ENCODE results near the gene C2CD4B. TPM values are rescaled to one million over a fixed set of nuclear protein-coding genes. Genes with fewer than 3 reads are reported as not detected.
A peak's percentile ranks its signal among the peaks of the same experiment; 100 is the strongest.

C2CD4B gene
- total RNA-seq, 1 donor from 2014 or later, result 20.2 TPM

DNA sequence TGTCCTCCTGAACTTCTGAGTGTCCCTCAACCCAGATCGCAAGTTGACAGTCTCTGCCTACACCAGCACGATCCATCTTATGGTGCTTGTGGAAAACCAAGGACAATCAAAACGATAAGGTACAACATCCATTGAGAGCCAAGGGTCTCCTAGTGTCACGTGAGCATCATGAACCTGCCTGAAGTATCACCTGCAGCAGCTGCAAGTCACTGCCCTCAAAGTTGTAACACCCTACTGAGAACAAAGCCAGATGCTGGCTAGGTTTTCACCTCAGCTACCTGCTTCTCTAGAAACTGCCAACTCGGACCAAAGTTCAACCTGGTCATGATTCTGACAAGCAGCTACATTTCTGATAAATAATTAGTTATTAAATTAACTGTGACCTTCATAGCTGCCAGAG lies 17.5 kb downstream of the C2CD4B start:
- DNase-seq, result no peak

DNA sequence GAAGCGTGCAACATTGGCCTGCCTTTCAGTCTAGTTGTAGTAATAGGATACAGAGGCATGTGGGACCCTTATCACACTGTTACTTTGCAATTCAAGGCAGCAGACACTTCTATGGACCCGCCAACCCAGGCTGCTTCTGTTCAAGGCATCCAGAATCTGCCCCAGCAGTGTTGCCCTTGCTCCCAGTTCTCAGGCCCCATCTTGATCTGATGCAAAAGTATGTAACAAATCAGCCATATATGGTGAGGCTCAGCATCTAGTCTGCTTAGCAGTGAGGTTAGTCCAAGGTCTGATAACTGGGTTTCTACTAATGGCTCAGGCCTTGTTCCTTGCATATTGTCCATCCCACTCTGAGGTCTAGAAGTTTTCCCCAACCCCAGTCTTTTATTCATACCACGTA lies 17.9 kb downstream of the C2CD4B start:
- no peak for DNase-seq

DNA sequence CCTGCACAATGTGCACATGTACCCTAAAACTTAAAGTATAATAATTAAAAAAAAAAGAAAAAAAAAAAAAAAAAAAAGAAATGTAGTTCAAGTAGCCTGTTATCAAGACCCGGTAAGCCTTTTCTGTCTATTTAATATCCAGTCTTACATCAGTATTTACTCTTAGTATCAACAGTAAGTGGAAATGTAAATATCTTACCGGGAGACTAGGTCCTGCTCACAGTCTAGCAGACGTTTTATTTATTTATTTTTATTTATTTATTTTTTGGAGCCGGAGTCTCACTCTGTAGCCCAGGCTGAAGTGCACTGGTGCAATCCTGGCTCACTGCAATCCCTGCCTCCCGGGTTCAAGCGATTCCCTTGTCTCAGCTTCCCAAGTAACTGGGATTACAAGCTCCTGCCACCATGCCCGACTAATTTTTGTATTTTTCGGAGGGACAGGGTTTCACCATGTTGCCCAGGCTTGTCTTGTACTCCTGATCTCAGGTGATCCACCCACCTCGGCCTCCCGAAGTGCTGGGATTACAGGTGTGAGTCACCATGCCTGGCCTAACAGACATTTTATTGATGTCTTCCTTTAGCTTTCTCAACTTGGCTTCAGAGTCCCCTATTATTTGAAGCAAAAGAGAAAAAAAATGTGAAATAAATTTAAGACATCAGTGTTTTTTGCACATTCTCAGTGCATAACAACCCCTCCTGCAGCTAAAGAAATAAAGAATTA lies 19.9 kb downstream of the C2CD4B start:
- DNase-seq, result no peak

DNA sequence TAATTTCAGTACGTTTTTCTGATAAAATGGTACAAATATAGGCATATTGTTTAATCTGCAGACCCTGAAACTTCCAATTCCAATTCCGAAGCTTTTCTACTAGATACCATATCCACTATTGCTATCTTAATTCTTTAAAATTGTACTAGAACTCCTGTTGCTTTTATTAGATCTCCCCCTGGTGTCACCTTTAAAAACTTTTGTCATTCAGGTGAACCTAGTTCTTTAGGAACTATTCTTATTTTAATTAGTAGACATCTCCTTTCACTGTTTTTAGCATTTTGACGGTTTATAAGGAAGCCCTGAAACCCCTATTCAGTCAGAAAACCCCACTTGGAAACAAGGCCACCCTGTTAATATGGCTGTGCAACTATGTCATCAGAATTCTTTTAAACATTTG lies 22.3 kb downstream of the C2CD4B start:
- no peak for DNase-seq

DNA sequence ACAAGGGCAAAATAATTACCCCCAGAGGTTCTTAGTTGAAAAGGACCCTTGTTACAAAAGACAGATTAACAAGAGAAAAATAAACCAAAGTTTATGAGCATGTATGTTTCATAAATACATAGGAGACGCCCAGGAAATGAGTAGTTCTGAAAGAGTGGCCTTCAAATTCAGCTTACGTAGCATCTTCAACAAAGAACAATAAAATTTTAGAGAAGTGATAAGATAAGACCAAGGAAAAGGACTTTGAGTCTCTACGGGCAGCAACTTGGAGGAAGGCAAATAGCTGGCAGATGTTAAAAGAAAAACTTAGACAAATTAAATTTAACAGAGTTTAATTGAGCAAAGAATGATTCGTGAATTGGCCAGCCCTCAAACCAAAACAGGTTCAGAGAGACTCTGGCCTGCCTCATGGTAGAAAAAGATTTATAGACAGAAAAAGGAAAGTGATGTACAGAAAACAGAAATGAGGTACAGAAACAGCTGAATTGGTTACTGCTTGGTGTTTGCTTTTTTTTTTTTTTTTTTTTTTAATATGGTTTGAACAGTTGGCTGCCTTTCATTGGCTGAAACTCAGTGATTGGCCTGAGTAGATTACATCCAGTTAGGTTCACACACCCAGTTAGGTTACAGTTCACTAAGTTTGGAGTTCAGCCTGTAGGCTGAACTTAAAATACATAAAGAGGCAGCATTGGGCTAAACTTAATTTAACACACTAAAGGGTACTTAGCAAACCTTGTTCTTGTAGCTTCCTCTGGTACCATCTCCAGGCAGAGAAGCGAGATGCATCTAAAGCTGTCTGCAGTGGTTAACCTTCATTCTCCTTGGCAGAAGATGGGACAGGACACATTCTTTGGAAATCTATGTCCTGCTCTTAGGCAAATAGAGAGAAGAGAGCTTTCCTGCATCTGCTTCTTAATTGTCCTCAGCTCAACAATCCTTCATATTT lies 23.2 kb downstream of the C2CD4B start:
- no peak for DNase-seq

DNA sequence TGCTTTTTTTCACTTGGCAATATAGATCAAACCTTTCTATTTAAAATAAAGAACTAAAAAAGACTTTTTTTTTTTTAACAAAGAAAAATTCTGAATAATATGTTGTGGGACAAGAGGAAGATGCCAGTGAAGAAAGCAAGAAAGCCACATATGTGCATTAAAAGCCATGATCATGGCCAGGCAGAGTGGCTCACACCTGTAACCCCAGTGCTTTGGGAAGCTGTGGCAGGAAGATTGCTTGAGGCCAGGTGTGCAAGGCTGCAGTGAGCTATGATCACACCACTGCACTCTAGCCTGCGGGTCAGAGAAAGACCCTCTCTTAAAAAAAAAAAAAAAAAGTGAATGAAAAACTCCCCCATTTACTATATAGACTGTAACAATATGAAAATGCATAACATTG lies 23.9 kb downstream of the C2CD4B start:
- DNase-seq, result no peak

DNA sequence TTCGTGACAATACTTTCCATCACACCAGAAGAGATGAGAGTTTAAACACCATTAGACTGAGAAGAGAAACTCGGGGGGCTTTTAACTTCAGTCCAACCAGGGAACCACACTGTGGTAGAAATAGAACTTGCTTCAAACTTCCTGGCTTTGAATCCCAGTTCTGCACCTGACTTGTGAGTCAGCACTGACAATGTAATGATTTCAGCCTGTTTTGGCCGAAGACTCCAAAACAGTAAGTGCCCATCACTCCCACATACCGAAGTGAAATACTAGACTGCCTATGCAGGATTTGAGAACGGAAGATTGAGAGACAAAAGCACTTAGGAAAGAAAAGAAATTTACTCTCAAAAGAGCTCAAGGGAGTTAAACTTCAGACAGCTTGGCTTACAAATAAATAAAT lies 27.0 kb downstream of the C2CD4B start:
- peak; percentile 24 for DNase-seq

DNA sequence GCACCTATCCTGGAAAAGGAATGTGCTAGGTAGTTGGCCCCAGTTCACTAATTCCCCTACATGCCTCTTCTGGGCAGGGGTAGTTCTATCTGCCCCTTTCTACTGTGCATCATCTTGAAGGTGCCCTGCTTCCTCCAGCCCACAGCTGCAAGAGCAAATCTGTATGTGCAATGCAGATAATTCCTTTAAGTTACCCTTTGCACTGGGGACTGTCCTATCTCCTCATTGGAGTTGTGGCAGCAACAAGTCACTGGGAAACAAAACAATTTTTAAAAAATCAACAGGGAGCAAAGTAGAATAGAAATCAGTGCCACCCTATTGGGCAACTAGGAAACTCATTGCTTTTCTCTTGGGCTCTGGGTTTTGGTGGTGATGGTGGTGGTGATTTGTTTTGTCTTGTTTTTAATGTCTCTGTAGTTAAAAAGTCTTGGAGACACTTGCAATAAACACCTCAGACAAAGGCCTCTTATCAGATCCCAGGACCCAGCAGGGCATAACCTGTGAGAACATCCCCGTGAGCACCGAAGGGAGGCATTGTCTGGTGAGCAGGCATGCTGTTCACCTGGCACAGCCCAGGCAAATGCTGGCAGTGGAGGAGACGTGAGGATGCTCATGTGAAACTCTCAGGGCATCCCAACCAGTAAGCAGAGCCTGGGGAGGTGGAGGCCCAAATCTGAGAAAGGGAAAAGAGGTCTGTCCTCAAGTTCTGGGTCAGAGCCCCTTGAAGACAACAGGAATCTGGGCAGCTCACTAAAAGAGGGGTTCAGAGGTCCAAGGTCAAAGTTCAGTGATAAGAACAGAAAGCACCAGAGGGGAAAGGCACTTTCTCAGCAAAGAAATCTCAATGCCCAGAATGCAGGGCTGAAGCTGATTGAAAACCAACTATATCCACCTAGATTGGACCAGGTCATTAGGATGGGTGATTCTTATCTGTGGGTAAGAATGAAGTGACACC lies 27.9 kb downstream of the C2CD4B start:
- no peak for DNase-seq

DNA sequence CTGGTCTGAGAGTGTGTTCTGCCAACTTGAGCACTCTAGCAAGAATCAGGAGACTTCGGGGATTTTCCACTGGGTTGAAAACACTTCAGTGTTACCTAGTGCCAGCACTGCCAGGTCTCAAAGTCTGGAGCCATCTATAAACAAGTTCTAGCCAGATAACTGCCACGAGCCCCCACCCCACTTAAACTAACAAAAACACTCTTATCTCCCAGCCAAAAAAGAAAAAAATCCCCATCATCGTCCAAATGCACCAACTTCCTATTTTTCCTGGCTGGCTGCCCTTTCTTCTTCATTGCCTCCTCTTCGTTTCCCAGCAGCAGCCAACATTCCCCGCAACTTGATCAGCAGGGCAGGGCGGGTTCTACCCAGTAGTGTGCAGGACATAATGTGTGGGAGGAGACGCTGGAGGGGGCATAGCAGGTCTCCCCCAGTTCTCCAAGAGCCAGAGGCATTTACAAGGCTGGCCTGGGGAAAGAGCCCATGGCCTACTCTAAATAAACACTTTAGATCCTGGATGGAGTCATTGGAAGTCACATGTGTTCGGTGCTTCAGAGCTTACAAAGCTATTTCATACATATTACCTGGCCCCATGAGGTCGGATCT lies 29.5 kb downstream of the C2CD4B start:
- DNase-seq, result no peak

DNA sequence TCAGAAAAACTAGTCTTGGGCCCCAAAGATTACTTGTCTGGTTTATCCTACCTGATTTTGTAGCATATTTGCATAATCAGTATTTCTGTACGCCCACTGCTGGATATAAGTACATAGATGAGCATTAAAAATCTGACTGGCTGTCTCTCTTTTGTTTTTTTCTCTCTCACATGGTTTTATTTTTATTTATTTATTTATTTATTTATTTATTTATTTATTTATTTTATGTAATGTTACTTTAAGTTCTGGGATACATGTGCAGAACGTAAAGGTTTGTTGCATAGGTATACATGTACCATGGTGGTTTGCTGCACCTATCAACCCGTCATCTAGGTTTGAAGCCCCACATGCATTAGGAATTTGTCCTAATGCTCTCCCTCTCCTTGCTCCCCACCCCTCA lies 31.9 kb downstream of the C2CD4B start:
- no peak for DNase-seq

DNA sequence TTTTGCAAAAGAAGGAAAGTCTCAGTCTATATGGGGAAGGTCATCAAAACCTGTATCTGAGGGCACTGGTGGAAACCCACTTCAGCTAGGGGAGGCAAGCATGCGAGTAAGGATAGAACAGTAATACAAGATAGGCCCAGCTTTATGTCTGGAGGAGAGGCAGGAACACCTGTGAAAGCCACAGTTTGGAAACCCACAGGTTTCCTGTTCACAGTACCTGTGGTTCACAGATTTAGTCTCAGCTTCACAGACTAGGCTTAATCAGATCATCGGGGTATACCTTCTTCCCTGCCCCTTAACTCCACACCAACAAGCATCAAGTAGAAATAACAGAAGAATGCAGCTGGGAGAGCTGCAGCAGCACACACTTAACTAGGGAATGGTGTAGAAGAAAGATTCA lies 36.2 kb downstream of the C2CD4B start:
- no peak for DNase-seq

DNA sequence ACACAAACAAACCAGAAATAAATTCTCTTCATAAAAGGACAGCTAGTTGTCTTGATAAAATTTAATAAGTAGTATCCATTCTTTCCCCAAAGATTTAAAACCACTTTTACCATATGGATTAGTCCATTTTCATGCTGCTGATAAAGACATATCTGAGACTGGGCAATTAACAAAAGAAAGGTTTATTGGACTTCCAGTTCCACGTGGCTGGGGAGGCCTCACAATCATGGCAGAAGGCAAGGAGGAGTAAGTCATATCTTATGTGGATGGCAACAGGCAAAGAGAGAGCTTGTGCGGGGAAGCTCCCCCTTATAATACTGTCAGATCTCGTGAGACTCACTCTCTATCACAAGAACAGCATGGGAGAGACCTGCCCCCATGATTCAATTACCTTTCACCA lies 38.7 kb downstream of the C2CD4B start:
- no peak for DNase-seq

DNA sequence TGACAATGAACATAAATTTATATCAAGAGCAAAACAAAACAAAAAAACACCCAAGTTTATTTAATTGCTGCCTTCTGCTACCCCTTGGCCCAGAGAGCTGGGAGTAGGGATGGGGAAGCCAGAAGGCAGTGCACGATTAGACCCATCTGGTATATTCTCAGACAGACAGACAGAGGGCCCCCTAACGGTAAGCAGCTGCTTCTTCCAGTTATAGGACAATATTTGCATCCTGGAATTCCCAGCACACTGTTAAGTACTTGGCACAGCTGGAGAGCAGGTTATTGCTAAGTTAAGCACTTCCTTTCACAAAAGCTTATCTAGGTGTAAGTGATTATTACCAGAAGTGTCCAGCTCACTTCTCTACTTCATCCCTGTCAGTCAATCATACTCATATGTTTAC lies 39.3 kb downstream of the C2CD4B start:
- peak; percentile 38 for DNase-seq

DNA sequence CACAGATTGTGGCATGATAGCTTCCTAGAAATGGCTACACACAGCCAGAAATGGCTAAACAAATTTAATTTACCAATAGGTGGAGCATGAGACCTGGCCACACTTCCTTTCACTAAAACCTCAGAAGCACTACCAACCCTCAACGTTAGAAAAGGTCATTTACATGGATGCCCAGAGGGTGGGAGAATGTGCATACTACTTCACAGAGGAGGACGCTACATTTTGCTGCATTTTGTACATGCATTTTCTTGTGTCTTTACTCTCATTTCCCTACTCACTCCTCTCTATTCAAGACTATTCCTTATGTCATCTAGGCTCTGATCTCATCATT lies 40.1 kb downstream of the C2CD4B start:
- no peak for DNase-seq

DNA sequence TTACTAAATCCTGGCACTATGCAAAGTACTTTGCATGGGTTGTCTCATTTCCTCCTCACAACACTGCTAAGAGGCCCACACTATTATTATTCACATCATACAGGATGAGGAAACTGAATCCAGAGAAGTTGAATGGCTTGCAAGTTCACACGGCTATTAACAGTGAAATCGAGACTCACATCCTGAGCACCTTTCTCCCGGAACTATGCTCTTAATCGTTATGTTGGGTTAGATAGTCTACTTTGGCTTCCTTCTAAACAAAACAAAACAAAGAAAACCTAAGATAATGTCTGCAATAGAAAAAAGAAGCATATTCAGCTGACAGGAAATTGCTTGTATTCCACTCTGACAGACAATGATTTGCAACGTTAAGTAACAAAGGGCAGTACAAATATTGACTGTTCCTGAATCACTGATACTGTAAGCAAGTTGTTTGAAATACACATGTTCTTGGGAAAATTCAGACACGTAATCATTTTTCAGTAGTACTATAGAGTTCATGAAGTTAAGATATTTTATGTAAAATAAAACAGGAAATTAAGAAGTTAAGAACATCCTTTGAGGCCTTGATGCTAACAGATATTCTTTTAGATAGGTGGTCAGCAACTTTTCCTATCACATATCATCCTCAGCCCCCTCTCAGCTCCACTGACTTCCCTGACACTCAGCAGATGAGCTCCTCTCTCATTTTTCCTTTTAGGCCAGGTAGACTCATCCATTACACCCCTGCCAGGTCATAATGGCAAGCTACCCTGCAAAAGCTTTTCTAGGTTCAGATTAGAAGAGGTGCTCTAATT lies 40.7 kb downstream of the C2CD4B start:
- DNase-seq, result no peak

DNA sequence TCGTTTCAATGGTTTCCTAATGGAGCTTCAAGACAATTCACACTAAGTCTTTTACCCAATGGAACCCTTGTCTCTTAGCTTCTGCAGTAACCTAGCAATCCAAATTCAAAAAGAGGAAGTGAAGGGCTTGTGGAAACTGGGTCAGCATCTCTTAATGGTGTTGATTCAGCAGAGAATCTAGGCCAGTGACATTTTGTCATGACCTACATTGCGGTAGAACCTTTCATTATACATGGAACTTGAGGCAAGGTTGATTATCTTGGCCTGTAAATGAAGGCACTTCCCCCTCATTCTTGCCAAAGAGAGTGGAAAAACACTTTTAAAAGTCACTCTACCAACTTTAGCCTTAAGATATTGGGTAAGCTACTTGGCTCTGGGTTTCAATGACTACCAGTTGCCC lies 42.8 kb downstream of the C2CD4B start:
- DNase-seq, result no peak

DNA sequence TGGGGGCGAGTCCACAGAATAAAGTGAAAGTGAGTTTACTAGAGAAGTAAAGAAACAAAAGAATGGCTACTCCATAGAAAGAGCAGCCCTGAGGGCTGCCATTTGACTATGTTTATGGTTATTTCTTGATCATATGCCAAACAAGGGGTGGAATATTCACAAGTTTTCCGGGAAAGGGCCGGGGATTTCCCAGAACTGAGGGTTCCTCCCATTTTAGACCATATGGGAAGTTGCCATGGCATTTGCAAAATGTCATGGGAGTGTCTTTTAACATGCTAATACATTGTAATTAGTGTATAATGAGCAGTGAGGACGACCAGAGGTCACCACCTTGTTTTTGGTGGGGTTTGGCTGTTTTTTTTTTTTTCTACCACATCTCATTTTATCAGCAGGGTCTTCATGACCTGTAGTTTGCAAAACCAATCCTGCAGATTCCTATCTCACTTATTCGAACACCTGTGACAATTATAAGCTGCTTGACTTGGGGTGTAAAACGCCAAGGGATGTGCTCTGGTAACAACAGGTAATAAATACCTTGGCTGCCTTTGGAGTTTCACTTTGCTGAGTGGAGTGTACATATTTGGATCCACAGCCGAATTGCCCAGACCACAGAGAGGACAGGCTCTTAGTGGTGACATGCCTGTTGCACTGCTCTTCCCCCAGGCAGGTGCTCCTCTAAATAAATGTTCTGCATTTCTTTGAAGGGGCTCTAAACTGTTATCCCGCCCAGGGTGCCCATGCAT lies 43.6 kb downstream of the C2CD4B start:
- no peak for DNase-seq

DNA sequence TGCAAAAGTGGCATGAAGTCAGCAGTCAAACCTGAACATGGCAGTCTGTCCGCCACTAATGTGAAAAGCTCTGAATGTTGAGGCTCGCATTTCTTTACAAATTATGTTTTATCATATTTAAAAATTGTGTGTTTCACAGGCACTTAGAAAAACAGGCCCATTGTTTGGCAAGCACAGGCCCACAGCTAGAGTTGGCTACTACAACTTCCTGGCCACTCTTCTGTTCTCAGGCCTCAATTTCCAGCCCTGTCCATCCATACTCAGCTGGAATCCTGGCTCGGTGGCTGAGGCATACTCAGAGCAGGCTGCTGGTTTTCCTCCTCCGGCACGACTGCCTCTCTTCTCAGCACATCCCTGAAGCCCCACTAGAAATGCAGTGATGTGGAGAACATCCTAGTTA lies 44.3 kb downstream of the C2CD4B start:
- no peak for DNase-seq

DNA sequence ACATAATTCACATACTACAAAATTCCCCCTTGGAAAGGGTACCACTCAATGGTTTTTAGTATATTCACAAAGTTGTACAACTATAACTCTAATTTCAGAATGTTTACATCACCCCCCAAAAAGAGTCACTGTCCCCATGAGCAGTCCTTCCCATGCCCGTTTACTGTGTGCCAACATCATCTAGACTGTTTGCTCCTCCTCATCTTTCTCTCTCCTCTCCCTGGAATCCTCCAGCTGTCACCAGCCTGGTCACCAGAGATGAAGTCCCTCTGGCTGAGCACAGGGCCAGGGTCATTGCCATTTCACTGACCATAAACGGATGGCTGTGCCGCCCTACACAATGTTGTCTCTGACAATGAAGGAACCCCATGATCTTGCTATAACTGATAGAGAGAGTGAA lies 45.2 kb downstream of the C2CD4B start:
- no peak for DNase-seq

DNA sequence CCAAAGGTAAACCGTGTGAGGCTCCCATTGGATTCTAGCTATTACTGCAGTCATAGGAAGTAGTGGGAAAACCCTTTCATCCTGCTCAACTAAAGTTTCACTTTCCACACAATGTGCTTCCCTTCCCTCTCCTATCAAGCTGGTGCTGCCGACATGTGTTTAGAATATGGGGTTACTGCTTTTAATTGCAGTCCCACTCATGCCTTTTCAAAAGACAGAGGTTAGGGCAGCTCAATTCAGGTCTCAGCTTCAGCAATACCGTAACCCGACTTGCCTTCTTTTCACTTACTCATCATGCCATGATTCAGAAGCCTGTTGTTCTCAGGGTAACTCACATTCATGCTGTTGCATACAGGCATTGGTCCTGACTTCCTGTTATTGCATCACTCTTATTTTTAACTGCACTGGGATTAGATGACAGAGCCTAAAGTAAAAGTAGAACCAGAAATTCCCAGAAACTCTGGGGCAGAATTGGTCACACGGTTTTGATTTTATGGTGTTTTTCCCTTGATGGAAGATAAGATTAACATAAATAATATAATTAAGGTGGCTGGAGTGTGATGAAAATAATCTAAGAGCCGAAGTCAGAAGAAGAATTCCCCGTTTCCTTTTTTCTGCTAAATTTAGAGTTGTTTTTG lies 45.7 kb downstream of the C2CD4B start:
- DNase-seq, result peak; percentile 24

Measured in tongue (tissue), 2 donors.